Measurements from ENCODE around the gene SUN3. TPM values are rescaled to one million over a fixed set of nuclear protein-coding genes. Genes with fewer than 3 reads are reported as not detected.

The SUN3 gene
- total and polyA plus RNA-seq, 2 experiments from 2014 or later: not detected

DNA sequence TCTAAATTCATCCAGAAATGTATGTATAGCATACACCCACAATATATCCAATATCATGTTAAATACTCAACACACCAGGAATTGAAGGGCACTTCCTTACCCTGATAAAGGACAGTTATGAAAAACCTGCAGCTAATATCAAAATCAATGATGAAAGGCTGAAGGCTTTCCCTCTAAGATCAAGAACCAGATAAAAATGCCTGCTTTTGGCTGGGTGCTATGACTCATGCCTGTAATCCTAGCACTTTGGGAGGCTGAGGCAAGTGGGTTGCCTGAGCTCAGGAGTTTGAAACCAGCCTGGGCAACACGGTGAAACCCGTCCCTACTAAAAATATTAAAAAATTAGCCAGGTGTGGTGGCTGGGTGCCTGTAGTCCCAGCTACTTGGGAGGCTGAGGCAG lies 38.6 kb upstream of the SUN3 start:
- DNase-seq: peak; percentile 26
- in situ Hi-C loops (cut with MboI): no loop called here
- Histone ChIP-seq H4K20me1 (ENCODE audit: insufficient read depth) (no peaks in the 10 kb centered on the region), H3K4me1 (ENCODE audit: insufficient read depth) (no peaks in the 10 kb centered on the region), H3F3A (ENCODE audit: insufficient read depth) (no peaks in the 10 kb centered on the region), H3K27ac (no peak overlapping the region), H3K36me3 (ENCODE audit: low read depth) (no peaks in the 10 kb centered on the region), H3K4me2 (ENCODE audit: unreplicated experiment) (no peak overlapping the region), H3K79me2 (ENCODE audit: insufficient read depth) (no peaks in the 10 kb centered on the region), H3K4me3 (no peak overlapping the region), H3K9ac (no peak overlapping the region), H2AFZ (no peak overlapping the region), H3K9me3 (ENCODE audit: low read depth) (no peaks in the 10 kb centered on the region), H3K9me2 (ENCODE audit: insufficient read depth) (no peaks in the 10 kb centered on the region), H3K27me3 (replicated peaks; ENCODE audit: insufficient read depth) (no peaks in the 10 kb centered on the region)
- WGBS, 2 experiments (ENCODE audit: low coverage in 1 of 2, low lambda C conversion rate in 2 of 2, missing lambda C conversion rate in 2 of 2): 36 to 59% methylated on average over 2 of the region's 2 CpGs
- TF ChIP-seq EZH2 (IDR thresholded peaks at IDR 0.05; ENCODE audit: insufficient read depth, poor library complexity, severe bottlenecking) (no peak), EZH2phosphoT487 (IDR thresholded peaks at IDR 0.05; ENCODE audit: insufficient read depth, low read depth) (no peak)

DNA sequence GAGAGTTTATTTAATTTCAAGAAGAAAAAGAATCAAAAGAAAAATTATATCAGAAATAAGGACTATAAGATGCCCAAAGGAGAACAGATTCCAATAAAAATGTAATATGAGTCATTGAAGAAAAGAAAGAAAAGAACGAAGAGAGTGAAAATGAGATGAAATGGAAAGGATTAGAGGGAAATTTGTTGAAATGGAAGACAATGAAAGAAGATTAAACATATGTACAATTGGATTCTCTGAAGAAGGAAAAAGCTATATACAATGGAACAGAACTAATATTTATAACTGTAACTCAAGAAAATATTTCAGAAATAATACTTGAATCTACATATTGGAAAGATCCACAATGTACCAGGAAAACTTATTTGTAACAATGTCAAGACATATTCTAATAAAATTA lies 35.1 kb upstream of the SUN3 start:
- H3K27me3 ChIP-seq (replicated peaks; ENCODE audit: insufficient read depth): no peaks in the 10 kb centered on the region
- no peaks in the 10 kb centered on the region for H3K9me3 ChIP-seq (ENCODE audit: low read depth)
- no peak for TF ChIP-seq EZH2phosphoT487 (IDR thresholded peaks at IDR 0.05; ENCODE audit: insufficient read depth, low read depth)
- TF ChIP-seq EZH2 (IDR thresholded peaks at IDR 0.05; ENCODE audit: insufficient read depth, poor library complexity, severe bottlenecking): no peak
- no peaks in the 10 kb centered on the region for H3K36me3 ChIP-seq (ENCODE audit: low read depth)
- no peak overlapping the region for H3K27ac ChIP-seq
- no peak overlapping the region for H2AFZ ChIP-seq
- no peaks in the 10 kb centered on the region for H3K79me2 ChIP-seq (ENCODE audit: insufficient read depth)
- H3K4me3 ChIP-seq: no peak overlapping the region
- no peak overlapping the region for H3K9ac ChIP-seq
- in situ Hi-C loops (cut with MboI): no loop called here
- no peaks in the 10 kb centered on the region for H3K4me1 ChIP-seq (ENCODE audit: insufficient read depth)
- 46 to 58% methylated on average over 1 of the region's 1 CpG for WGBS, 2 experiments (ENCODE audit: low coverage in 1 of 2, low lambda C conversion rate in 2 of 2, missing lambda C conversion rate in 2 of 2)
- no peaks in the 10 kb centered on the region for H4K20me1 ChIP-seq (ENCODE audit: insufficient read depth)
- no peak for DNase-seq
- H3K4me2 ChIP-seq (ENCODE audit: unreplicated experiment): no peak overlapping the region
- no peaks in the 10 kb centered on the region for H3K9me2 ChIP-seq (ENCODE audit: insufficient read depth)
- H3F3A ChIP-seq (ENCODE audit: insufficient read depth): no peaks in the 10 kb centered on the region

DNA sequence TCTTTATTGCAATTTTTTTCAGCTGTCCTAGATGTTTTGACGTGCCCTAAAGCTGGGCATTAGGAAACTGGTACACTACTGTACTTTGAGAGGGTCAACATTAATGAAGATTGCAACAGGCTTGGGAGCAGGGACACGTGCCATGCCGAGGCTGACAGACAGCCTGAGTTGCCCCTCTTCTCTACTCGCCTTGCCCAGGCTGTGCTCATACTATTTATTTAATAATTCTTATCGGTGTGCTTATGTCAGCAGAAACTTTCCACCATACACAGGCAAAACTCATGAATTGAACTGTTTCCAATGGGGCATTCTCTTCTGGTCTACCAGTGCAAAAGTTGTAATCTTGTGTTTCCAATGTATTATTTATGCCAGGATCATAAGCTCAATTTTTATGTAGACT lies 30.8 kb upstream of the SUN3 start:
- Histone ChIP-seq H3K27me3 (replicated peaks; ENCODE audit: insufficient read depth) (no peaks in the 10 kb centered on the region), H3K4me3 (no peak overlapping the region), H3K9ac (no peak overlapping the region), H3K36me3 (ENCODE audit: low read depth) (no peaks in the 10 kb centered on the region), H3K79me2 (ENCODE audit: insufficient read depth) (no peaks in the 10 kb centered on the region), H3F3A (ENCODE audit: insufficient read depth) (no peaks in the 10 kb centered on the region), H2AFZ (no peak overlapping the region), H3K27ac (no peak overlapping the region), H3K4me1 (ENCODE audit: insufficient read depth) (no peaks in the 10 kb centered on the region), H4K20me1 (ENCODE audit: insufficient read depth) (no peaks in the 10 kb centered on the region), H3K9me3 (ENCODE audit: low read depth) (no peaks in the 10 kb centered on the region), H3K4me2 (ENCODE audit: unreplicated experiment) (no peak overlapping the region), H3K9me2 (ENCODE audit: insufficient read depth) (no peaks in the 10 kb centered on the region)
- WGBS, 2 experiments (ENCODE audit: low coverage in 1 of 2, low lambda C conversion rate in 2 of 2, missing lambda C conversion rate in 2 of 2): 68 to 73% methylated on average over 5 of the region's 5 CpGs
- in situ Hi-C loops (cut with MboI): no loop called here
- DNase-seq: no peak
- TF ChIP-seq EZH2 (IDR thresholded peaks at IDR 0.05; ENCODE audit: insufficient read depth, poor library complexity, severe bottlenecking): no peak
- no peak for TF ChIP-seq EZH2phosphoT487 (IDR thresholded peaks at IDR 0.05; ENCODE audit: insufficient read depth, low read depth)

DNA sequence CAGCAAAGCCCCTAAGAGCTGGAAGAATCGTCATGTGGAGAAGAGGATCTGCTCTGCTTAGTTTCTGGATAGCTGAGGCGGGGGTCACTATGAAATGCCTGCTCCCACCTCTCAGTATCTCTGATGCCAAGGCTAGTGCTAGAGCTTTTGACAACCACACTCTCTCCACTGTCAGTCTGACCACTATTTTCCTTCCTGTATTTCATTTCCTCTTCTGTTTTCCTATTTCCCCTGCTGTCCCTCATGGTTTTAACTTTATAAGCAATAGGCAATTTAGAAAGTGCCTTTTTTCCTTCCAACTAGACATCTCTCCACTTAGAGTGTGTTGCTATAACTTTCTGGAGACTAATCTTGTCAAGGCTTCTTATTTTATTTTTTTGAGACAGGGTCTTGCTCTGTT lies 30.1 kb upstream of the SUN3 start:
- WGBS, 2 experiments (ENCODE audit: low coverage in 1 of 2, low lambda C conversion rate in 2 of 2, missing lambda C conversion rate in 2 of 2): 76 to 77% methylated on average over 2 of the region's 2 CpGs
- Histone ChIP-seq H3K27ac (no peak overlapping the region), H3K9me3 (ENCODE audit: low read depth) (no peaks in the 10 kb centered on the region), H3K4me3 (no peak overlapping the region), H3K4me2 (ENCODE audit: unreplicated experiment) (no peak overlapping the region), H3K79me2 (ENCODE audit: insufficient read depth) (no peaks in the 10 kb centered on the region), H3K4me1 (ENCODE audit: insufficient read depth) (no peaks in the 10 kb centered on the region), H4K20me1 (ENCODE audit: insufficient read depth) (no peaks in the 10 kb centered on the region), H3K9me2 (ENCODE audit: insufficient read depth) (no peaks in the 10 kb centered on the region), H3F3A (ENCODE audit: insufficient read depth) (no peaks in the 10 kb centered on the region), H2AFZ (no peak overlapping the region), H3K36me3 (ENCODE audit: low read depth) (no peaks in the 10 kb centered on the region), H3K27me3 (replicated peaks; ENCODE audit: insufficient read depth) (no peaks in the 10 kb centered on the region), H3K9ac (no peak overlapping the region)
- TF ChIP-seq EZH2 (IDR thresholded peaks at IDR 0.05; ENCODE audit: insufficient read depth, poor library complexity, severe bottlenecking) (no peak), EZH2phosphoT487 (IDR thresholded peaks at IDR 0.05; ENCODE audit: insufficient read depth, low read depth) (no peak)
- in situ Hi-C loops (cut with MboI): no loop called here
- DNase-seq: no peak

DNA sequence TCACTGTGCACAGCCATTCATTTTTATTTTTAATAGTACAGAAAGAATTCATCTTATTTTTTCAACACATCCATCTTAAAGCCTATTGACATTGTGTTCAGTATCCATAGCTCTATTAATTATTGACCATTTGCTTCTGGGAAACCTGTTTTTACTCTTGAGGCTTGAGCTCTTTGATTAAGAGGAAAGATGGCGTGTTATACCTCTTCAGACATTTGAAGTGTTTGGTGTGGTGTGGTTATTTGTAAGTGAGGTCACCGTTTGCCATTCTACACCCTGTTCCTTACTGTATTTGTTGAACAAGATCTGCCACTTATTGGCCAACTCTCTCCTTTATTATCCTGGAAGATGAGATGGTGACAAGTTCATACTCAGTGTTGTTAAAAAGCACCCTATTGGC lies 24.8 kb upstream of the SUN3 start:
- DNase-seq: no peak
- H3K27me3 ChIP-seq (replicated peaks; ENCODE audit: insufficient read depth): no peaks in the 10 kb centered on the region
- in situ Hi-C loops (cut with MboI): no loop called here
- no peak overlapping the region for H3K4me2 ChIP-seq (ENCODE audit: unreplicated experiment)
- no peaks in the 10 kb centered on the region for H3F3A ChIP-seq (ENCODE audit: insufficient read depth)
- H3K27ac ChIP-seq: no peak overlapping the region
- WGBS, 2 experiments (ENCODE audit: low coverage in 1 of 2, low lambda C conversion rate in 2 of 2, missing lambda C conversion rate in 2 of 2): 79 to 88% methylated on average over 2 of the region's 2 CpGs
- TF ChIP-seq EZH2 (IDR thresholded peaks at IDR 0.05; ENCODE audit: insufficient read depth, poor library complexity, severe bottlenecking) (no peak), EZH2phosphoT487 (IDR thresholded peaks at IDR 0.05; ENCODE audit: insufficient read depth, low read depth) (no peak)
- H3K4me3 ChIP-seq: no peak overlapping the region
- H3K79me2 ChIP-seq (ENCODE audit: insufficient read depth): no peaks in the 10 kb centered on the region
- no peaks in the 10 kb centered on the region for H3K9me3 ChIP-seq (ENCODE audit: low read depth)
- H3K9ac ChIP-seq: no peak overlapping the region
- no peaks in the 10 kb centered on the region for H4K20me1 ChIP-seq (ENCODE audit: insufficient read depth)
- H2AFZ ChIP-seq: no peak overlapping the region
- H3K36me3 ChIP-seq (ENCODE audit: low read depth): no peaks in the 10 kb centered on the region
- H3K9me2 ChIP-seq (ENCODE audit: insufficient read depth): no peaks in the 10 kb centered on the region
- no peaks in the 10 kb centered on the region for H3K4me1 ChIP-seq (ENCODE audit: insufficient read depth)
